GM06990 (cell line): Measurements from ENCODE around the gene PALLD.

Experiments
- DNase-seq: peaks from one replicate; pipeline ENCODE4 v3.0.0-alpha.2; 2011; ENCODE audit not compliant: insufficient read length; ENCODE audit errors: extremely low read depth
- H3K27me3 ChIP-seq: replicated peaks from 2 replicates; pipeline ENCODE4 v1.6.0; 2011; ENCODE audit warnings: low read length; ENCODE audit not compliant: control insufficient read depth, insufficient read depth
- H3K36me3 ChIP-seq: 2 replicates; pipeline ENCODE4 v1.5.1; 2011; ENCODE audit warnings: low read length; ENCODE audit not compliant: control insufficient read depth, insufficient read depth
- H3K4me3 ChIP-seq: replicated peaks from 2 replicates; pipeline ENCODE4 v1.5.1; 2011; ENCODE audit warnings: low read depth, mild to moderate bottlenecking, control low read depth, low read length
- CTCF ChIP-seq: IDR thresholded peaks from 2 replicates; pipeline ENCODE4 v1.5.1; 2011; ENCODE audit warnings: low read length, control low read depth, mild to moderate bottlenecking, inconsistent platforms; ENCODE audit not compliant: insufficient read depth, poor library complexity, severe bottlenecking

PALLD gene

DNA sequence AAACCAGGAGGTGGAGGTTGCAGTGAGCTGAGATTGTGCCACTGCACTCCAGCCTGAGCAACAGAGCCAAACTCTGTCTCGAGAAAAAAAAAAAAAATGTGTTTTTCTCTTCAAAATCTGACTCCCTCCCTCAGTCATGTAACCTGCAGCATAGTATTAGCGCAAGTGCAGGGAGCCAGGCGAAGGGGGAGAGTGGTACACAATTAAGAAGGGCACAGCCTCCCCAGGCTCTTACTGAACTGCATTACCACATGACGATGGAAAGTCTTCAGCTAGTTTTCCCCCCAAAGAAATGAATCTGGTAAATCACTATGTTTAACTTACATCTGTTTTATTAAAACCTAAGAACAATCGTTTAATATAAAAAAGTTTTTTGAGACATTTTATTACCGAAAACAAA lies 32.4 kb downstream of the PALLD start:
- no peaks in the 10 kb centered on the region for H3K27me3 ChIP-seq
- no peak for TF ChIP-seq CTCF
- H3K4me3 ChIP-seq, result no peak overlapping the region
- no peak for DNase-seq
- H3K36me3 ChIP-seq, result no peaks in the 10 kb centered on the region

DNA sequence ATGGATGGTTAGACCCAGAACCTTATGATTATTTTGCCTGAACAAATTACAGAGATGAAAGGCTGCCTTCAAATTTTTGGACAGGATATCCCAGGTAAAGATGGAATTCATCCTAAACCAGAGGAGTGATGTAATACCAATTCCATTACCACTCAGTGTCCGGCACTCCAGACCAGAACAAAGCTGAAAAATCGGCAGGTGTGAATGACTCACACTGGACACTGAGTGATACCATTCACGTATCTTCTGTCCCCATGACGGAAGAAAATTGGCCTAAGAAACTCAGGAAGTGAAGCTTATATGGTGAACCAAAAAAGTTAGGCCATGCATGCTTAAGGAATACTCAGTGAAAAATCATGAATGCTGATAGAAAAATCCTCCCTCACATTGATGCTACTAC lies 34.5 kb downstream of the PALLD start:
- DNase-seq, result no peak
- H3K4me3 ChIP-seq, result no peak overlapping the region
- TF ChIP-seq CTCF, result no peak
- no peaks in the 10 kb centered on the region for H3K36me3 ChIP-seq
- H3K27me3 ChIP-seq, result no peaks in the 10 kb centered on the region

DNA sequence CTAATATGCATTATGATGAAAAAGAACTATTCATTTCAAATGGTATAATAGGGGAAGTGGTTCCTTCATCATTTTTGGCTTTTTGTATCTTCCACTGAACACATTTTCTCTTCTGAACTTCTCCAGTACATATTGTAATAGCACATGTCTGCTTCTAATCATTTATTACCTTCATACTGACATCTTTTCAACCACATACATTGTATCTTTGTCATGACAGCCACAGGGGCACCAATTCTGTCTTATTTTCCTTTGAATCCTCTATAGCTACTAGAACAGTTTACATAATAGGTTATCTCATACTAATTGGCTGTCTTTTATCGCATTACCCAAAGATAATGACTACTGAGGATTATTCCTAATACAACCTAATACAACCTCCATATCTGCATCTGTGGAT lies 37.7 kb downstream of the PALLD start:
- no peak for TF ChIP-seq CTCF
- Histone ChIP-seq H3K27me3 (no peaks in the 10 kb centered on the region), H3K4me3 (no peak overlapping the region), H3K36me3 (no peaks in the 10 kb centered on the region)
- no peak for DNase-seq

DNA sequence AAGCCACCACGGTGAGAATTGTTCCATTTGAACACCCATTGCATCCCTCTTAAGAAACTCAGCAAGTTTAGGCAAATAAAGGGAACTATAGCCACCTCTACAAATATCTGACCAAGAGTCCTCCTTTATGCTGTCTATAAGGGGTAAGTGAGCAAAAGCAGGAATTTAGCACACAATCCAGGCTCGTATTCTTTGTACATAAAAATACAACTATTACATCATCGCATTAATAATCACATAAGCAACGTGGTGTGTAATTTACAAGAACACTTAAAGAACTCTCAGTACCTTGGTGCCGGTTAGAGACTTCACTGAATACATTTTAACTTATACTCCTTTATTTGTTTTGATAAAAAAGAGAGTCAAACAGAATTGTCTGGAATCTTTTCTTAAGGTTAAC lies 38.8 kb downstream of the PALLD start:
- H3K36me3 ChIP-seq, result no peaks in the 10 kb centered on the region
- TF ChIP-seq CTCF, result no peak
- H3K4me3 ChIP-seq, result no peak overlapping the region
- H3K27me3 ChIP-seq, result no peaks in the 10 kb centered on the region
- no peak for DNase-seq

GRCh38 chr4:168536448-168536847 lies 39.6 kb downstream of the PALLD start:
- Histone ChIP-seq H3K4me3 (no peak overlapping the region), H3K27me3 (no peaks in the 10 kb centered on the region), H3K36me3 (no peaks in the 10 kb centered on the region)
- no peak for DNase-seq
- no peak for TF ChIP-seq CTCF

GRCh38 chr4:168537086-168537485 lies 40.2 kb downstream of the PALLD start:
- no peak for TF ChIP-seq CTCF
- DNase-seq, result no peak
- Histone ChIP-seq H3K36me3 (no peaks in the 10 kb centered on the region), H3K4me3 (no peak overlapping the region), H3K27me3 (no peaks in the 10 kb centered on the region)
